Esophagus muscularis mucosa (tissue), 4 donors: ENCODE data around the gene GPC5. TPM values are rescaled to one million over a fixed set of nuclear protein-coding genes. Genes with fewer than 3 reads are reported as not detected.

Source experiments
- DNase-seq: peaks from one replicate; pipeline ENCODE4 v3.0.0-alpha.2; 2017; ENCODE audit errors: extremely low spot score
- H3K27ac ChIP-seq, 4 donors: fragments of 200-600 bp; sonication (generic); replicated peaks in 1 of 4; 1 replicate in 3 of 4; 2 replicates in 1 of 4; pipeline ENCODE4 v1.5.1; 2016 to 2019; ENCODE audit warnings: mild to moderate bottlenecking in 1 of 4
- H3K27me3 ChIP-seq, 4 donors: fragments of 200-600 bp; sonication (generic); one replicate each; pipeline versions ENCODE4 v1.5.1 to v1.6.0; 2016 to 2019
- H3K36me3 ChIP-seq, 4 donors: fragments of 200-600 bp; sonication (generic); one replicate each; pipeline ENCODE4 v1.5.1; 2016 to 2019
- H3K4me1 ChIP-seq, 4 donors: fragments of 200-600 bp; sonication (generic); one replicate each; pipeline ENCODE4 v1.5.1; 2016 to 2019
- H3K4me3 ChIP-seq, 4 donors: fragments of 200-600 bp; sonication (generic); 1 replicate in 2 of 4; 2 replicates in 2 of 4; pipeline ENCODE4 v1.5.1; 2016 to 2019; ENCODE audit warnings: mild to moderate bottlenecking in 4 of 4, moderate library complexity in 1 of 4
- H3K9me3 ChIP-seq, 4 donors: fragments of 200-600 bp; sonication (generic); 1 replicate in 3 of 4; 2 replicates in 1 of 4; pipeline ENCODE4 v1.5.1; 2016 to 2019
- CTCF ChIP-seq, 3 experiments: fragments of 200-600 bp in 2 of 3; fragments of 450-650 bp in 1 of 3; sonication (generic) in 2 of 3; IDR thresholded peaks; one replicate each; pipeline ENCODE4 v1.5.1; 2017 to 2019; ENCODE audit warnings: antibody characterized with exemption in 3 of 3, mild to moderate bottlenecking in 2 of 3, moderate library complexity in 1 of 3
- EP300 ChIP-seq: sonication (generic); formaldehyde crosslinking; IDR thresholded peaks from one replicate; pipeline ENCODE4 v1.6.1; 2017; ENCODE audit warnings: antibody characterized with exemption
- POLR2A ChIP-seq: fragments of 450-650 bp; IDR thresholded peaks from one replicate; pipeline ENCODE4 v1.6.1; 2017; ENCODE audit warnings: antibody characterized with exemption, moderate library complexity, mild to moderate bottlenecking, low read depth
- POLR2AphosphoS5 ChIP-seq, 2 donors: sonication (generic); formaldehyde crosslinking; IDR thresholded peaks; one replicate each; pipeline ENCODE4 v1.6.1; 2017; ENCODE audit warnings: antibody characterized with exemption in 2 of 2
- WGBS: methylation state at CpG from one replicate; pipeline ENCODE4 v1.1.5; 2018; 5-methylcytosine and 5-hydroxymethylcytosine counted together
- intact Hi-C: fragments of 100-400 bp; cut with DNase I; formaldehyde crosslinking; loops from one replicate; pipeline ENCODE4 v1.15.1; 2023
- total RNA-seq, 4 donors: library from RNA; depleted of rRNA; stranded (reverse); fragments of >200 nt; gene quantifications; one replicate each; pipeline versions ENCODE4 v1.1.0 to v1.2.1, GENCODE V29; 2016

GPC5 gene
- total RNA-seq, 4 donors from 2014 or later = 0.13 to 0.42 (median 0.33) TPM; not detected in 1

DNA sequence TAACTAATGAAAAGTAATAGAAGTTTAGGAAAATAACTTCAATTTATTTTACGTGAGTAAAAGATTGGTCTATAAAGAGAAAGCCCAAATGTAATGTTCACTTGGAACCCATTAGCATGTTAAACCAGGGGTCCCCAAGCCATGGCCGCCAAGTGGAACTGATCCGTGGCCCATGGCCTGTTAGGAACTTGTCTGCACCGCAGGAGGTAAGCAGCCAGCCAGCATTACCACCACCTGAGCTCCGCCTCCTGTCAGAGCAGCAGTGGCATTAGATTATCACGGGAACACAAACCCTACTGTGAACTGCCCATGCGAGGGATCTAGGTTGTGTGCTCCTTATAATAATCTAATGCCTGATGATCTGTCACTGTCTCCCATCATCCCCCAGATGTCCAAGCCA is 1009.4 kb downstream of the GPC5 start:
- no peak for DNase-seq
- intact Hi-C loops = no loop called here
- H3K9me3 ChIP-seq = no peaks in the 10 kb centered on the region
- H3K4me1 ChIP-seq = no peaks in the 10 kb centered on the region
- H3K27ac ChIP-seq = no peak overlapping the region
- TF ChIP-seq CTCF (IDR thresholded peaks at IDR 0.05) = no peak
- TF ChIP-seq POLR2AphosphoS5 (IDR thresholded peaks at IDR 0.05) = no peak
- TF ChIP-seq POLR2A = no peak
- no peak for TF ChIP-seq EP300
- H3K4me3 ChIP-seq = no peak overlapping the region
- H3K36me3 ChIP-seq = no peaks in the 10 kb centered on the region
- no peaks in the 10 kb centered on the region for H3K27me3 ChIP-seq
- WGBS = 87% methylated on average over 7 of the region's 7 CpGs

GRCh38 chr13:92412481-92412880 is 1014.1 kb downstream of the GPC5 start:
- 71% methylated on average over 3 of the region's 3 CpGs for WGBS
- Histone ChIP-seq H3K36me3 (no peaks in the 10 kb centered on the region), H3K27me3 (no peaks in the 10 kb centered on the region), H3K4me3 (no peak overlapping the region), H3K4me1 (no peaks in the 10 kb centered on the region), H3K27ac (no peak overlapping the region), H3K9me3 (no peaks in the 10 kb centered on the region)
- TF ChIP-seq CTCF (IDR thresholded peaks at IDR 0.05) (no peak), EP300 (no peak), POLR2AphosphoS5 (IDR thresholded peaks at IDR 0.05) (no peak), POLR2A (no peak)
- DNase-seq = no peak
- intact Hi-C loops = no loop called here

GRCh38 chr13:92412996-92413395 is 1014.6 kb downstream of the GPC5 start:
- H3K27ac ChIP-seq = no peak overlapping the region
- 71% methylated on average over 1 of the region's 1 CpG for WGBS
- no peaks in the 10 kb centered on the region for H3K36me3 ChIP-seq
- H3K27me3 ChIP-seq = no peaks in the 10 kb centered on the region
- intact Hi-C loops = no loop called here
- no peak for TF ChIP-seq POLR2AphosphoS5 (IDR thresholded peaks at IDR 0.05)
- TF ChIP-seq EP300 = no peak
- TF ChIP-seq CTCF (IDR thresholded peaks at IDR 0.05) = no peak
- no peak for TF ChIP-seq POLR2A
- no peaks in the 10 kb centered on the region for H3K4me1 ChIP-seq
- H3K9me3 ChIP-seq = no peaks in the 10 kb centered on the region
- no peak overlapping the region for H3K4me3 ChIP-seq
- DNase-seq = no peak

- H3K4me1 ChIP-seq = no peaks in the 10 kb centered on the region
- H3K27ac ChIP-seq = no peak overlapping the region
- H3K9me3 ChIP-seq = no peaks in the 10 kb centered on the region
- DNase-seq = no peak
- WGBS = 63% methylated on average over 3 of the region's 3 CpGs
- no peak overlapping the region for H3K4me3 ChIP-seq
- H3K36me3 ChIP-seq = no peaks in the 10 kb centered on the region
- no peaks in the 10 kb centered on the region for H3K27me3 ChIP-seq
- intact Hi-C loops = no loop called here
- TF ChIP-seq POLR2A (no peak), POLR2AphosphoS5 (IDR thresholded peaks at IDR 0.05) (no peak), CTCF (IDR thresholded peaks at IDR 0.05) (no peak), EP300 (no peak)
Measured at GRCh38 chr13:92413452-92413851, 1015.0 kb downstream of the GPC5 start.

DNA sequence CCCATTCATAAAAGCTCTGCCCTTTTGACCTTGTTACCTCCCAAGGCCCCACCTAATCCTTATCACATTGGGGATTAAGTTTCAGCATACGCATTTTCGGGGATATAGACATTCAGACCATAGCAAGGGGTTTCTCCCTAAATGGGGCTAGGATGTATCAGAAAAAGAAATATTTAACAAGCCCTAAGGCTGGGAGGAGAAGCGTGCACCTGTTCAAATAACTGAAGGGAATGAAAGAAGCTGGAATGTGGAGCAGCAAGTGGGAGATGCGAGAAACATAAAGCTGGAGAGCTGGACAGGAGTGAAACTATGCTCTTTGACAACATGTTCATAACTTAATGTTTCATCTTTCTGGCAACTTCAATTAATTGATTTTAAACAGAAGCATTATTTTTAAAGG is 1016.4 kb downstream of the GPC5 start:
- H3K27ac ChIP-seq = no peak overlapping the region
- TF ChIP-seq CTCF (IDR thresholded peaks at IDR 0.05) (no peak), EP300 (no peak), POLR2A (no peak), POLR2AphosphoS5 (IDR thresholded peaks at IDR 0.05) (no peak)
- intact Hi-C loops = no loop called here
- no peak overlapping the region for H3K4me3 ChIP-seq
- 93% methylated on average over 4 of the region's 4 CpGs for WGBS
- no peaks in the 10 kb centered on the region for H3K9me3 ChIP-seq
- no peaks in the 10 kb centered on the region for H3K27me3 ChIP-seq
- H3K4me1 ChIP-seq = no peaks in the 10 kb centered on the region
- no peak for DNase-seq
- no peaks in the 10 kb centered on the region for H3K36me3 ChIP-seq
